Right lobe of liver (tissue), 4 donors: ENCODE measurements around the gene KRTAP2-4.

ENCODE experiments used
- POLR2A ChIP-seq: fragments of 450-650 bp; IDR thresholded peaks from one replicate; pipeline ENCODE4 v1.6.1; 2017; ENCODE audit warnings: antibody characterized with exemption, mild to moderate bottlenecking
- TF ChIP-seq, protein P1 (sequence below), 4 donors: fragments of 200-600 bp in 3 of 4; fragments of 450-650 bp in 1 of 4; IDR thresholded peaks; one replicate each; pipeline versions ENCODE4 v1.5.1 to v1.8.0; 2016 to 2022; ENCODE audit warnings: antibody characterized with exemption in 4 of 4, mild to moderate bottlenecking in 2 of 4
- donor health status: DM: no; HTN: no; CAD: no.
- donor health status: DM: no; HTN: no; CAD: no.
- donor health status: DM: no; HTN: yes; CAD: no.

- TF ChIP-seq POLR2A: no peak
- TF ChIP-seq, protein P1, sequence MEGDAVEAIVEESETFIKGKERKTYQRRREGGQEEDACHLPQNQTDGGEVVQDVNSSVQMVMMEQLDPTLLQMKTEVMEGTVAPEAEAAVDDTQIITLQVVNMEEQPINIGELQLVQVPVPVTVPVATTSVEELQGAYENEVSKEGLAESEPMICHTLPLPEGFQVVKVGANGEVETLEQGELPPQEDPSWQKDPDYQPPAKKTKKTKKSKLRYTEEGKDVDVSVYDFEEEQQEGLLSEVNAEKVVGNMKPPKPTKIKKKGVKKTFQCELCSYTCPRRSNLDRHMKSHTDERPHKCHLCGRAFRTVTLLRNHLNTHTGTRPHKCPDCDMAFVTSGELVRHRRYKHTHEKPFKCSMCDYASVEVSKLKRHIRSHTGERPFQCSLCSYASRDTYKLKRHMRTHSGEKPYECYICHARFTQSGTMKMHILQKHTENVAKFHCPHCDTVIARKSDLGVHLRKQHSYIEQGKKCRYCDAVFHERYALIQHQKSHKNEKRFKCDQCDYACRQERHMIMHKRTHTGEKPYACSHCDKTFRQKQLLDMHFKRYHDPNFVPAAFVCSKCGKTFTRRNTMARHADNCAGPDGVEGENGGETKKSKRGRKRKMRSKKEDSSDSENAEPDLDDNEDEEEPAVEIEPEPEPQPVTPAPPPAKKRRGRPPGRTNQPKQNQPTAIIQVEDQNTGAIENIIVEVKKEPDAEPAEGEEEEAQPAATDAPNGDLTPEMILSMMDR (IDR thresholded peaks at IDR 0.05): no peak
These were observed 38.8 kb downstream of the KRTAP2-4 start, which contains the start of gene KRTAP1-5 for GRCh38 chr17:41026715-41027471.
